Measurements from ENCODE around the gene GPR137.
"Not testable (repeated sequence)": the region's sequence is repeated elsewhere in the genome, so short reads cannot be mapped to it uniquely, and the experiment has no call there.

GPR137 gene

GRCh38 chr11:64323373-64323772 lies 37.7 kb downstream of the GPR137 start:
- TF ChIP-seq PAX5 (IDR thresholded peaks at IDR 0.05; ENCODE audit: insufficient read depth, low read length, severe bottlenecking) (no peak), POLR2A (IDR thresholded peaks at IDR 0.05; ENCODE audit: low read depth, low read length) (no peak), POLR2AphosphoS5 (IDR thresholded peaks at IDR 0.05; ENCODE audit: low read depth, low read length) (no peak), SPI1 (IDR thresholded peaks at IDR 0.05; ENCODE audit: low read depth, low read length) (no peak), TAF1 (IDR thresholded peaks at IDR 0.05; ENCODE audit: low read depth, low read length) (no peak), POU2F2 (IDR thresholded peaks at IDR 0.05; ENCODE audit: low read depth, low read length) (no peak)
- DNase-seq (ENCODE audit: insufficient read length, low spot score) (no peak), FAIRE-seq (no peak)

- not testable (repeated sequence) for DNase-seq (ENCODE audit: insufficient read length, low spot score); FAIRE-seq
These were observed 38.3 kb downstream of the GPR137 start for GRCh38 chr11:64323984-64324383.

- no peak for FAIRE-seq
- TF ChIP-seq PAX5 (IDR thresholded peaks at IDR 0.05; ENCODE audit: insufficient read depth, low read length, severe bottlenecking) (no peak), POLR2A (IDR thresholded peaks at IDR 0.05; ENCODE audit: low read depth, low read length) (no peak), POU2F2 (IDR thresholded peaks at IDR 0.05; ENCODE audit: low read depth, low read length) (no peak), SPI1 (IDR thresholded peaks at IDR 0.05; ENCODE audit: low read depth, low read length) (no peak), TAF1 (IDR thresholded peaks at IDR 0.05; ENCODE audit: low read depth, low read length) (no peak), POLR2AphosphoS5 (IDR thresholded peaks at IDR 0.05; ENCODE audit: low read depth, low read length) (no peak)
- DNase-seq (ENCODE audit: insufficient read length, low spot score), result no peak
These were observed 39.2 kb downstream of the GPR137 start for GRCh38 chr11:64324692-64325469.

GRCh38 chr11:64327375-64327774 lies 41.7 kb downstream of the GPR137 start:
- FAIRE-seq (no peak), DNase-seq (ENCODE audit: insufficient read length, low spot score) (no peak)
- TF ChIP-seq TAF1 (IDR thresholded peaks at IDR 0.05; ENCODE audit: low read depth, low read length) (no peak), POLR2A (IDR thresholded peaks at IDR 0.05; ENCODE audit: low read depth, low read length) (no peak), POLR2AphosphoS5 (IDR thresholded peaks at IDR 0.05; ENCODE audit: low read depth, low read length) (no peak), PAX5 (IDR thresholded peaks at IDR 0.05; ENCODE audit: insufficient read depth, low read length, severe bottlenecking) (no peak), POU2F2 (IDR thresholded peaks at IDR 0.05; ENCODE audit: low read depth, low read length) (no peak), SPI1 (IDR thresholded peaks at IDR 0.05; ENCODE audit: low read depth, low read length) (no peak)

- no peak for FAIRE-seq
- no peak for TF ChIP-seq SPI1 (IDR thresholded peaks at IDR 0.05; ENCODE audit: low read depth, low read length)
- no peak for TF ChIP-seq POU2F2 (IDR thresholded peaks at IDR 0.05; ENCODE audit: low read depth, low read length)
- TF ChIP-seq POLR2AphosphoS5 (IDR thresholded peaks at IDR 0.05; ENCODE audit: low read depth, low read length), result no peak
- no peak for TF ChIP-seq PAX5 (IDR thresholded peaks at IDR 0.05; ENCODE audit: insufficient read depth, low read length, severe bottlenecking)
- TF ChIP-seq POLR2A (IDR thresholded peaks at IDR 0.05; ENCODE audit: low read depth, low read length), result no peak
- no peak for TF ChIP-seq TAF1 (IDR thresholded peaks at IDR 0.05; ENCODE audit: low read depth, low read length)
- DNase-seq (ENCODE audit: insufficient read length, low spot score), result no peak
These were observed 42.3 kb downstream of the GPR137 start for GRCh38 chr11:64327993-64328392.

GRCh38 chr11:64330888-64331287 lies 45.2 kb downstream of the GPR137 start:
- DNase-seq (ENCODE audit: insufficient read length, low spot score) (no peak), FAIRE-seq (no peak)
- no peak for TF ChIP-seq SPI1 (IDR thresholded peaks at IDR 0.05; ENCODE audit: low read depth, low read length)
- no peak for TF ChIP-seq PAX5 (IDR thresholded peaks at IDR 0.05; ENCODE audit: insufficient read depth, low read length, severe bottlenecking)
- TF ChIP-seq POLR2A (IDR thresholded peaks at IDR 0.05; ENCODE audit: low read depth, low read length), result no peak
- TF ChIP-seq POU2F2 (IDR thresholded peaks at IDR 0.05; ENCODE audit: low read depth, low read length), result no peak
- TF ChIP-seq TAF1 (IDR thresholded peaks at IDR 0.05; ENCODE audit: low read depth, low read length), result no peak
- TF ChIP-seq POLR2AphosphoS5 (IDR thresholded peaks at IDR 0.05; ENCODE audit: low read depth, low read length), result no peak

GRCh38 chr11:64331569-64332371 lies 46.1 kb downstream of the GPR137 start:
- peak; percentile 63 for TF ChIP-seq PAX5 (IDR thresholded peaks at IDR 0.05; ENCODE audit: insufficient read depth, low read length, severe bottlenecking)
- no peak for TF ChIP-seq SPI1 (IDR thresholded peaks at IDR 0.05; ENCODE audit: low read depth, low read length)
- no peak for TF ChIP-seq POLR2AphosphoS5 (IDR thresholded peaks at IDR 0.05; ENCODE audit: low read depth, low read length)
- no peak for TF ChIP-seq TAF1 (IDR thresholded peaks at IDR 0.05; ENCODE audit: low read depth, low read length)
- no peak for TF ChIP-seq POLR2A (IDR thresholded peaks at IDR 0.05; ENCODE audit: low read depth, low read length)
- peak; percentile 78 for DNase-seq (ENCODE audit: insufficient read length, low spot score)
- FAIRE-seq, result peak; percentile 94

GRCh38 chr11:64333556-64333955 lies 47.9 kb downstream of the GPR137 start:
- TF ChIP-seq TAF1 (IDR thresholded peaks at IDR 0.05; ENCODE audit: low read depth, low read length), result no peak
- no peak for TF ChIP-seq POU2F2 (IDR thresholded peaks at IDR 0.05; ENCODE audit: low read depth, low read length)
- TF ChIP-seq POLR2A (IDR thresholded peaks at IDR 0.05; ENCODE audit: low read depth, low read length), result no peak
- TF ChIP-seq PAX5 (IDR thresholded peaks at IDR 0.05; ENCODE audit: insufficient read depth, low read length, severe bottlenecking), result no peak
- TF ChIP-seq SPI1 (IDR thresholded peaks at IDR 0.05; ENCODE audit: low read depth, low read length), result no peak
- no peak for FAIRE-seq
- no peak for DNase-seq (ENCODE audit: insufficient read length, low spot score)

GRCh38 chr11:64334764-64335735 lies 49.4 kb downstream of the GPR137 start:
- DNase-seq (ENCODE audit: insufficient read length, low spot score), result peak; percentile 90
- FAIRE-seq, result peak; percentile 88
- TF ChIP-seq POLR2AphosphoS5 (IDR thresholded peaks at IDR 0.05; ENCODE audit: low read depth, low read length), result no peak
- peak; percentile 94 for TF ChIP-seq POU2F2 (IDR thresholded peaks at IDR 0.05; ENCODE audit: low read depth, low read length)
- TF ChIP-seq PAX5 (IDR thresholded peaks at IDR 0.05; ENCODE audit: insufficient read depth, low read length, severe bottlenecking), result peak; percentile 90
